Caki2 (cell line): ENCODE measurements around the gene DBNL. TPM values are rescaled to one million over a fixed set of nuclear protein-coding genes. Genes with fewer than 3 reads are reported as not detected.
"Not testable (repeated sequence)": the region's sequence is repeated elsewhere in the genome, so short reads cannot be mapped to it uniquely, and the experiment has no call there.

Experiments
- DNase-seq: peaks from one replicate; pipeline ENCODE4 v3.0.0-alpha.2; 2015; ENCODE audit warnings: low read depth
- in situ Hi-C: cut with HindIII; loops from 2 replicates; pipeline ENCODE4 v1.10.0; 2016; ENCODE audit warnings: low sequenced_read_pairs, low pct_unique_long_range_greater_than_20kb, mixed read lengths
- total RNA-seq: library from RNA; depleted of rRNA; stranded (reverse); fragments of >200 nt; shearing (Covaris generic); gene quantifications from 2 replicates; pipeline ENCODE4 v1.2.3, GENCODE V29; 2014; ENCODE audit warnings: low replicate concordance

The DBNL gene
- total RNA-seq, 1 experiment from 2014 or later, result 137 TPM

GRCh38 chr7:44039800-44040492 is 4.6 kb upstream of the DBNL start:
- DNase-seq, in situ Hi-C loops: not testable (repeated sequence)

DNA sequence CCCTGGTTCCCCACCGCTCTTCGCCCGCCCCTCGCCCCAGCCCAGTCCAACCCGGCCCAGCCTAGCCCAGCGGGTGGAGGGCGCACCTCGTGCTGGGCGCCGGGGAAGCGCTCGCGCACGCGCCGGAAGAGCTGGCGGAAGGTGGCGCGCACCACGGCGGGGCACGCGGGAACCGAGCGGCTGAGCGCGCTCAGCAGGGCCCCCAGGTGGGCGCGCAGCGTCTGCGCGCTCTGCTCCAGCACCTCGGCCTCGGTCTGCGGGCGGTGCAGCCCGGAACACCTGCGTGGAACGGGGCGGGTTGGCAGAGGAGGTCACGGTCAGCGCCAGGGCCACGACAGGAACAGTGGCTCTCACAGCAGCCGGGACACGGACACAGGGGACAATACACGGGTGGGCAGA is 4.0 kb upstream of the DBNL start:
- in situ Hi-C loops, DNase-seq: not testable (repeated sequence)

GRCh38 chr7:44042221-44042620 is 2.3 kb upstream of the DBNL start:
- DNase-seq, result no peak
- in situ Hi-C loops, result no loop called here

DNA sequence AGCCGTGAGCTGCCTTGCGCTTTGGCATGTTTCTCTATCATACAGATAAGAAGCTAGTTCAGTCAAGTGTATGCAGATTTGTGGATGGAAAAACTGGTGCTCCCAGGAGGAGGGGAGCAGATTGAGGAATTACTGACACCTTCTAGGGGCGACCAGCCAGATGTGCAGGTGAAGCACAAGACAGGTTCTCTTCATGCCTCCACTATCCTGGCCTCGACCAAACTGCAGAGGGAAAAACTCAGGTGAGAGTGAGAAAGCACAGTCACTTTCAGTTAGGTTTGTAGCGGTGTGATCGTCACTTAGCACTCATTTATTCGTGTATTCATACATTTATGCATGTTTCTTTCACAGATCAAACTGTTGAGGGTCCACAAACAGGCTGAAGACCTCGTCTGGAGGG is 600 bp upstream of the DBNL start:
- no peak for DNase-seq
- in situ Hi-C loops, result no loop called here

DNA sequence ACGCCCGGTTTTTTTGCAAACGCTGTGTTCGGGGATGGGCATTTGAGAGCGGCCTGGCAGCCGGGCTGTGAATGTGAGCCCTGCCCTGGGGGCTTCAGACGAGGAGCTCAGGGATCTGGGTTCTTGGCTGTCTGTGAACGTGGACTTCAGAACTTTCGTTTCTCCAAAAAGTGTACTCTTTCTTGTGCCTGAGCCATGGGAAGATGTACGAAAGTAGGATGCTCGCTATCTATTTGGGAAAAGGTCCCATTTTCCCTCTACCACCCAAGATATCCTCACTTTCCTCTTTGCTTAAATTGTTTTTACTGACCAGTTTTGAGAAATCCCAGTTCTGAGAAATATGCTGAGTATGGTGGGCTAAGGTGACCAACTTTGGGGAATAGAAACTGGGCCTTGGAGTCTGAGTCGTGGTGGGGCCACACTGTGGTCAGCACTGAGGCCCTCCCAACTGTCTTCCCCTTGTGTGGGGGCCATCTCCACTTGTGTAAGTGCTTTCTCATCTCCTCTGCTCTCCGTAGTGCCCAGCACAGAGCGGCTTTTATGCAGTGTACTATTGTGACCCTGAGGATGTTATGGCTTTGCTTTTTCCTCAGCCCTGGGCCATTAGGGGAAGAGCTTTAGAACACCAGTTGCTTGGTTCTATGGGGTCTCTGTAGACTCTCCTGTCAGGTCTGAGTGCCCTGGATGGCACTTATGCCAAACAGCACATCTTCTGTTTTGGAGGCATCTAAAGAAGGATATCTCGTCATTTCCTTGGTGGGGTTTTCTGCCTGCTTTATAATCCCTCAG is 918 bp downstream of the DBNL start:
- in situ Hi-C loops, result no loop called here
- no peak for DNase-seq

DNA sequence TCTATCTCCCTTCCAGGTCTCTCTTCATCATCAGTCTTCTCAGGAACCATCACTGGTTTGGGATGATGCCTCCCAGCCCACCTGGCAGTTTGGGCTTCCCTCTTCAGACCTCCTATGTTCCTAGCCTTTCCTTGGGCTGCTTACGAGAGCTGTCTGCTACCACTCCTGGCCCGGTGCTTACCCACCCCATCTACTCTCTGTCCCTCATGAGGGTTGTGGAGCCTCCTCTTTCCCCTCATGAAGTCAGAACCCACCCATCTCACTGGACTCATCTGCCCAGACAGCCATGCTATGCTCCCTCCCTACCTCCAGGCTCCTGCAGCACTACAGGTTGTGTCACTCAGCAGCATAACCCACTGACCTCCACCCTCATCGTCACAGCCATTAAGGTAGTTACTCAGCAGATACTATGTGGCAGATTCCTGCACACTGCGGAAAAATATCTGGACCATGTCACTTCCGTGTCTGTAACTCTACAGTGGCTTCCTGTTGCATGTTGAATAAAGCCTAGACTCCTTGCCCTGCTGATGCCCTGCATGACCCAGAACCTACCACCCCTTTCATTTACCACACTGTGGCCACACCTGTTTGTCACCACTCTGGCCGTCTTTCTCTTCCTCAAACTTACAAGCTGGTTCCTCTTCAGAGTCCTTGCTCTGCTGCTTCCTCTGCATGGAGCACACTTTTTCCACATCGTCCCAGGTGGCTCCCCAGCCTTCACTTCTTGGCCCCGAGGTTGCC is 2.0 kb downstream of the DBNL start:
- DNase-seq, result no peak

GRCh38 chr7:44048031-44048795 is 3.7 kb downstream of the DBNL start:
- no peak for DNase-seq
- in situ Hi-C loops, result no loop called here

More for the DNA sequence above, 2.0 kb downstream of the DBNL start:
- in situ Hi-C loops, result no loop called here

- no peak for DNase-seq
- in situ Hi-C loops, result no loop called here
Measured at GRCh38 chr7:44050121-44050914, 5.8 kb downstream of the DBNL start.

DNA sequence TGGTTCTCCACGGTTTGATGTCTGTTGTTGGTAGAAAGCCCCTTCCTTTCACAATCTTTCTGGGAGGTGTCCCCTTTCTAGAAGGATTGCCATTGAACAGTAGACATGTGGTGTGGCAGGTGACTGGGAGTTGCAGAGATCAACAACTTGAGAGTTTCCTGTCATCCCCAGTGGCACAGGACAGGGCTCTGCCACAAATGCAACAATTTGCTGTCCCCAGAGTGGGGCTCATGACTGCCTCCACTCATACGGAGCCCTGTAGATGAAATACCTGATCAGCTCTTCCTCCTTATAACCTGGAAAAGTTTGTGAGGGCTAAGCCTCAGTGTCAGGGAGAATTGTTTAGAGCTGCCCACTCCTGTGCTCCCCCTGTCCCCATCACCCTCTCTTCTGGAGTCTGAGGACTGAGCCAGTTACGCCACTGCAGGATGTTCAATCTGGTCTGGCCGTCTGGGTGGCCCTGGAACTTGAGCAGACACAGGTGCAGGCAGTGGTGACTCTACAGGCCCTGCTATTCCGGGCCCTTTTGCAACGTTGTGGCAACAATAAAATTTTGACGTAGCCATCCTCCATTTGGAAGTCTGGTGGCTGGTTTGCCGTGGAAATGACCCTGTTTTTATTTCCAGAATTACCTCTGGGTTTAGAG is 6.5 kb downstream of the DBNL start:
- in situ Hi-C loops, result no loop called here
- no peak for DNase-seq

- no peak for DNase-seq
Measured at GRCh38 chr7:44051611-44052220, 7.2 kb downstream of the DBNL start.

GRCh38 chr7:44052771-44053365 is 8.4 kb downstream of the DBNL start:
- in situ Hi-C loops, result no loop called here
- no peak for DNase-seq

More at GRCh38 chr7:44051611-44052220, 7.2 kb downstream of the DBNL start:
- in situ Hi-C loops, result no loop called here

GRCh38 chr7:44056681-44057080 is 12.2 kb downstream of the DBNL start:
- no peak for DNase-seq
- in situ Hi-C loops, result no loop called here

DNA sequence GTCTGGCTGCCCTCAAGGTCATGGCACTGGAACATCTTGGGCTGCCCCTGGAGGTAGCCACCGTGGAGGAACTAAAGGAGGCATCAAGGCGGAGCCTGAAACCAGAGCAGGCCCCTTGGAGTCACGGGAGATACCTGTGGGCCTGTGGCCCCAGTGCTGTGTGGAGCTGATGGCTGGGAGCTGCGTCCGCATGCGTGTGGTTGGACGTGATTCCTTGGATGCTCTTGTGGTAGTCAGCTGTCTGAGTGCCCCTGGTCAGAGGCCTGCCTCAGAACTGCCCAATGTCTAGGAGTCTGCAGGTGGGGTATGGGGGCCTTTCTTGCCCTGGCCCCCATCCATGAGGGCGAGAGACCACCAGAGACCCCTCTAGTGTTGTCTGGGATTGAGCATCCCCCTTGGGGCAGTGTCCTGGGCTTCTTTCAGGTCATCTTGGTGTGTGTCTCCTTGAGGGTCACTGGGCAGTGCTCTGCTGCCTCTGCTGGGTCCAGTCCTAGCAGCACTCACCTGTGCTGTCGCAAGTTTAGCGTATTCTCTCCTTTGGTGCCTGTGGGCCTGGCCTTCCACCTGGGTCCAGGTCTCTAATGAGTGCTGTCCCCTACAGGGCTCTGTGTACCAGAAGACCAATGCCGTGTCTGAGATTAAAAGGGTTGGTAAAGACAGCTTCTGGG is 12.8 kb downstream of the DBNL start:
- in situ Hi-C loops, result no loop called here
- DNase-seq, result no peak

DNA sequence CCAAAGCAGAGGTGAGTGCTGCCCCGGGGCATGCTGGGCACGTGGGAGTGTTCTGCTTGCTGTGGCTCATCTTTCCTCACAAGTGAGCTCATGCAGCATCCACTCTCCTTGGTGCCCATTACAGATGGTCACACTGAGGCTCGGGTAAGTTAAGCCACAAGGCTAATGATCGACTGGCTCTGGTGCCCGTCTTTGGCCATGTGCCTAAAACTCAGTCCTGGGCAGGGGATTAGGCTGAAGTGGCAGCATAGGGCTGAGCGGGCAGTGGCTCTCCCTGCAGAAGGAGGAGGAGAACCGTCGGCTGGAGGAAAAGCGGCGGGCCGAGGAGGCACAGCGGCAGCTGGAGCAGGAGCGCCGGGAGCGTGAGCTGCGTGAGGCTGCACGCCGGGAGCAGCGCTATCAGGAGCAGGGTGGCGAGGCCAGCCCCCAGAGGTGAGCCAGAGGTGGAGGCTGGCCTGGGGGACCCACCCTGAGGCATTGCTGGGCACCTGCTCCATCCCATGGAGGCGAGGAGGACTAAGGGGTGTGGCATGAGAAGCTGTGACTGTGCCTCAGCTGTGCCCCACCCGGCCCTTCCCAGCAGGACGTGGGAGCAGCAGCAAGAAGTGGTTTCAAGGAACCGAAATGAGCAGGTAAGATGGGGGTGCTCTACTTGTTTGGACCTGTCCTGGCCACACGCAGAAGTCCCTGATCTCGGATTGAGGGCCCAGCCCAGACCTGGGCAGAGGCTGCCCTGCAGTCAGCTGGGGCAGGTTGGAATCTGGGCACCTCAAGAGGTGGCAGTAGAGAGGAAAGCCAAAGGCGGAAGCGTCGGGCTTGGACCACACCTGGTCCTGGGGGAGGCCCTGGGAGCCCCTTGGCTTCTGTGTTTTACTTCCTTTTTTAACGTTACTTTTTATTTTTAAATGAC is 13.6 kb downstream of the DBNL start:
- in situ Hi-C loops, result no loop called here
- DNase-seq, result no peak

DNA sequence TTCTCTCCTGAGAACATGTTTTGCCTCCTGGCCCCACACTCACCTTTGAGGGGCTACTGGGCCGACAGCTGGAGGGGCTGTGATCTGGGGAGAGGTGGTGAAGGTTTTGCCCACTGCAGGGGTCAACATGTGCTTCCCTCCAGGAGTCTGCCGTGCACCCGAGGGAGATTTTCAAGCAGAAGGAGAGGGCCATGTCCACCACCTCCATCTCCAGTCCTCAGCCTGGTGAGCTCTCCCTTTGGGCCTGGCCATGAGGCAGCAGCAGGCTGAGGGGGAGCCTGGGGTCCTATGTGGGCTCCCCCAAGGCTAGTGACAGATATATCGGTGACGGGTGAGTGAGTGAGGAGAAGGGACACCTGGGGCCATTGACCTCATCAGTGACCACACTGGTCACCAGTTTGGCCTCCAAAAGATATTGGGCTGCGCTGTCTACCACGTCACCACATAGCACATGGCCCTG is 14.3 kb downstream of the DBNL start:
- in situ Hi-C loops, result no loop called here
- no peak for DNase-seq
